Activated naive CD4-positive, alpha-beta T cell treated with anti-CD3 and anti-CD28 coated beads, Interleukin-2, amount 50 U/mL, for 72 hours (primary cell): ENCODE results near the gene SS18L1. TPM values are rescaled to one million over a fixed set of nuclear protein-coding genes. Genes with fewer than 3 reads are reported as not detected.

Source experiments
- ATAC-seq, 2 donors: fragments of 150-1000 bp; cut with Tn5 transposase; 2 replicates each; pipeline ENCODE4 v1.10.0; 2021; ENCODE audit warnings: mild to moderate bottlenecking in 2 of 2, moderate library complexity in 2 of 2
- DNase-seq, 2 donors: peaks; one replicate each; pipeline ENCODE4 v3.0.0; 2021 to 2022; ENCODE audit warnings: low spot score in 2 of 2
- H3K27ac Mint-ChIP-seq, 2 donors: one replicate each; pipeline ENCODE4 v1.8.0; 2022; ENCODE audit warnings: mild to moderate bottlenecking in 2 of 2, mixed read lengths in 2 of 2
- H3K36me3 Mint-ChIP-seq, 2 donors: one replicate each; pipeline ENCODE4 v1.8.0; 2022; ENCODE audit warnings: mixed read lengths in 2 of 2
- H3K9me3 Mint-ChIP-seq, 2 donors: one replicate each; pipeline ENCODE4 v1.8.0; 2022; ENCODE audit warnings: mixed read lengths in 2 of 2
- total RNA-seq, 2 donors: library from RNA; stranded (reverse); gene quantifications; one replicate each; pipeline ENCODE4 v1.2.3, GENCODE V29; 2022

SS18L1 gene
- total RNA-seq, 2 donors from 2014 or later = 21.7 to 52.4 TPM

DNA sequence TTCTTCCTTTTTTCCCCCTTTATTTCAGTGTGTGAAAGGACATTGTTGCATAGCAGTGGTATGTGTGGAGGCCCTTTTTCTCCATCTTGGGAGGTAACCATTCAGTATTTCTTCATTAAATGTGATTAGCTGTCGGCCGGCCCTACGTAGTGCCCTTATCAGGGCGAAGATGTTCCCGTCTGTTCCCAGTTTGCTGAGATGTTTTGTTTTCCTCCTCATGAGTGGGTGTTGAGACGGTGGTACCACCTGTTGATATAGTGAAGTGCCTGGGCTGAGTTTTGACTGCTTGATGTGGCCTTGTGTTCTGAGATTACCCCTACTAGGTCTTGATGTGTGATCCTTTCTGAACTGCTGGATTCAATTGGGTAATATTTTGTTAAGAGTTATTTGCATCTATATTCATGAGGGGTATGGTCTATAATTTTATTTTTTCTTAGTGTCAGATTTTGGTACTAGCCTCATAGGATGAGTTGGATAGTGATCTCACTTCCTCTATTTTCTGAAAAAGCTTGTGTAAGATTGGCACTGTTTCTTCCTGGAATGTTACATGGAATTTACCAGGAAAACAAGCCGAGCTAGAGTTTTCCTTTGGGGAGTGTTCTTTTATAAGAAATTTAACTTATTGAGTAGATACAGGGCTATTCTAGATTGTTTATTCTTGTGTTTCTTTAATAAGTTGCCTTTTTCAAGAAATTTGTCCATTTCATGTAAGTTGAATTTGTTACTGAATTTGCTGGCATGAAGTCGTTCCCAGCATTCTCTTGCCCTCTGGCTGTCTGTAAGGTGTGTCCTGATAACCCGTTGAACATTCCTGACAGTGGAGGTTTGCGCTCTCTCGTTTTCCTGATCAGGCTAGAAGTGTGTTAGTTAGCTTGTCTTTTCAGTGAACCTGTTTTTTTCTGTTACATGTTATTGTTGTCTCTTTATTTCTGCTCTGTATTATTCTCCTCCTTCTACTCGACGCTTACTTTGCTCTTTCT, 43.6 kb downstream of the SS18L1 start:
- no peaks in the 10 kb centered on the region for H3K9me3 Mint-ChIP-seq
- no peak for DNase-seq
- H3K36me3 Mint-ChIP-seq = peaks cover 2 to 5% of the 10 kb centered on the region in 2 donors
- ATAC-seq = no peak
- no peak overlapping the region for H3K27ac Mint-ChIP-seq

DNA sequence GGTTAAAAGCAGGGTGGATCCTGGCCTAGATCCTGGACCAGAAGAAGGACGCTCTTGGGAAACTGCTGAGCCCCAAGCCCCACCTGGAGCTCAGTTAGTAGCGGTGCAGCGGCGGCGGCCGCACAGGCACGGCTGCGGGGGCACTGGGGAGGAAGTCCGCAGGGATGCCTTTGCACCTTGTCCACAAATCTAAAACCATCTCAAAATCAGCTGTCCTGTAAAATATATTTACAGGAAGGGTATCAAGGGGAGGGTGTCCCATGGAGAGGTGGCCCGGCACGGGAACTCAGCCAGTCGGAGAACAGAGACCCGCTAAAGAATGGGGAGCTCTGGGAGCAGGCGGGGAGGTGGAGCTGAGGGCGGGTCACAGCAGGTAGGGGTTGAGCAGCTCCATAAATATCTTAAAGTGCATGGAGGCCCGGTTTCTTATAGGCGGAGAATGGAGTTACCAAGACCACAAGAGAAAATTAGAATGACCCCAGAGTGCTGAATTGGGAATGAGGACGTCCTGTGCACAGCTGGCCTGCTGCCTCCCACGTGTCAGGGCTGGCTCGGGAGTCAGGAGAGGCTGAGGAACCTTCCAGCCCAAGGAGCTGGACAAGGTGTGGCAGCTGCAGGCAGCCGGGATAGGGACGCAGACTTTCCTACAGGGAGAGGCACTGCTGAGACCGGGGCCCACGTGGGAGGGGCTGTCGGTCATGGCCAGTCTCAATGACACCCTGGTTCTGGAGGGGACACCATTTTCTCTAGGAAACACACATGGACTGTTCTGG, 47.3 kb downstream of the SS18L1 start:
- Mint-ChIP-seq H3K9me3 (no peaks in the 10 kb centered on the region), H3K36me3 (peaks cover 4 to 5% of the 10 kb centered on the region in 2 donors), H3K27ac (no peak overlapping the region)
- ATAC-seq = no peak
- no peak for DNase-seq

DNA sequence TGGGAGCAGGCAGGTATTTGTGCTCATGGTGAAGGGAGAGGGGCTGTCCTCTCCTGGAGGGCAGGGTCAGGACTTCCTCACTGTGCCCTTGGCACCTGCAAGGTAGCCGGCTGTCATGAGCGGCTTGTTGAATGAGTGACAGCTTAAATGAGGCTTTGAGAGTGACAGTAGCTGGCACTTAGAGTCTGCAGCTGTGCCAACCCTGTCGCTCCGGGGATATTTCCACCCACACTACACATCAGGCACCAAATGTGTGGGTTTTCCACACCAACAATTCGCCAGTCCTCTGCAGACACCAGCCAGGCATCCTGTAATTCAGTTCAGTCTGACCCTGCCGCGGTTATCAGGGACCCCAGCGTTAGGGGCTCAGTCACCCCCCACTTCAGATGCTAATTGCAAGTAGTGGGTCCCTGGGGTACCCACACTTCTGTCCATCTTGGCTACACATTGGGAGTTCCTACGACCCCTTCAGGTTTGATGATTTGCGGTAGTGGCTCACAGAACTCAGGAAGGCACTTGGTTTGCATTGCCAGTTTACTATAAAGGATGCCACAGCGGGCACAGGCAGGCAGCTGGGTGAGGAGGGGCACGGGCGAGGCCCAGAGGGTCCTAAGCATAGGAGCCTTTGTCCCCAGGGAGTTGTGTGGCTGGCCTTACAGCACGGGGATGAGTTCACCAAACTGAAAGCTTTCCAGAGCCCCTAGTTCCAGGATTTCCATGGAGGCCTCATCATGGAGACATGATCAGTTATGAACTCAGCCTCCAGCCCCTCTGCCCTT, 48.4 kb downstream of the SS18L1 start:
- Mint-ChIP-seq H3K27ac (no peak overlapping the region), H3K9me3 (no peaks in the 10 kb centered on the region), H3K36me3 (peaks cover 4 to 5% of the 10 kb centered on the region in 2 donors)
- DNase-seq (no peak), ATAC-seq (no peak)

DNA sequence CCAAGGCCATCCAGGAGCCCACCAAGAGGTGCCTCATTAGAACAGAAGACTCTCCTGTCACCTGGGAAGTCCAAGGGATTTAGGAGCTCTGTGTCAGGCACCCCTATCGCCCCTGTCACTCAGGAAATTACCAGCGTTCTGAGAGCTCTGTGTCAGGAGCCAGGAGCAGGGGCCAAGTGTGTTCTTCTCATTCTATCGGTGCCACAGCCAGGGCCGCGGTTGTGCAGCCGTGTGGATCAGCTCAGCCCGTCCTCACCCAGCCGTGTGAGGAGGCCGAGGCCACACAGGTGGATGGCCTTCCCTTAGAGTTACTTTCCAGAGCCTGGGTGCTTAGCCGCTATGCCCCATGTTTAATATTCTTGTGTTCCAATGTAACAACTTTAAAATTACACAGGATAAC, 49.1 kb downstream of the SS18L1 start:
- Mint-ChIP-seq H3K9me3 (no peaks in the 10 kb centered on the region), H3K36me3 (peaks cover 4 to 5% of the 10 kb centered on the region in 2 donors), H3K27ac (peak overlapping the region in 1 of 2 donors; percentile 69)
- DNase-seq (no peak), ATAC-seq (no peak)

GRCh38 chr20:62193079-62194025, 49.8 kb downstream of the SS18L1 start:
- Mint-ChIP-seq H3K36me3 (peaks cover 6 to 7% of the 10 kb centered on the region in 2 donors), H3K27ac (peak overlapping the region in 1 of 2 donors; percentile 69), H3K9me3 (no peaks in the 10 kb centered on the region)
- no peak for DNase-seq
- no peak for ATAC-seq

- ATAC-seq (no peak), DNase-seq (no peak)
- no peak overlapping the region for H3K27ac Mint-ChIP-seq
- H3K36me3 Mint-ChIP-seq = peaks cover 15 to 18% of the 10 kb centered on the region in 2 donors
- no peaks in the 10 kb centered on the region for H3K9me3 Mint-ChIP-seq
Observed at GRCh38 chr20:62195075-62195405, 51.5 kb downstream of the SS18L1 start.

DNA sequence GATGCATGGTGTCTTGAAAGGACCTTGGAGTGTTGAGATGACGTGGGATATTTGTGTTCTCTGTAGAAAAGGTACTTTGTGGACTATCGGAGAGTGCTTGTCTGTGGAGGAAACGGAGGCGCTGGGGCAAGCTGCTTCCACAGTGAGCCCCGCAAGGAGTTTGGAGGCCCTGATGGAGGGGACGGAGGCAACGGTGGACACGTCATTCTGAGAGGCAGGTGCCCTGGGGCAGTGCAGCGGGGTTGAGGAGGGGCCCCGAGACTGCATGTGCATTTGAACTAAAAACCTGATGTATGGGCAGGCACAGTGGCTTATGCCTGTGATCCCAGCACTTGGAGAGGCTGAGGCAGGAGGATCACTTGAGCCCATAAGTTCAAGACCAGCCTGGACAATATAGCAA, 52.2 kb downstream of the SS18L1 start:
- ATAC-seq = no peak
- H3K27ac Mint-ChIP-seq = no peak overlapping the region
- H3K36me3 Mint-ChIP-seq = peaks cover 15 to 18% of the 10 kb centered on the region in 2 donors
- no peaks in the 10 kb centered on the region for H3K9me3 Mint-ChIP-seq
- no peak for DNase-seq

DNA sequence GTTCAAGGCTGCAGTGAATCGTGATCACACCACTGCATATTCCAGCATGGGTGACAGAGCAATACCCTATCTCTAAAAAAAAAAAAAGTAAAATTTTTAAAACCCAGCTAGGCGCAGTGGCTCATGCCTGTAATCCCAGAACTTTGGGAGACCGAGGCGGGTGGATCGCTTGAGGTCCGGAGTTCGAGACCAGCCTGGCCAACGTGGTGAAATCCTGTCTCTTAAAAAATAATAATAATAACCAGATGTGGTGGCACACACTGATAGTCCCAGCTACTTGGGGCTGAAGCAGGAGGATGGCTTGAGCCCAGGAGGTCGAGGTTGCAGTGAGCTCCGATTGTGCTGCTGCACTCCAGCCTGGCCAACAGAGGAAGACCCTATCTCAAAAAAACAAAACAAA, 52.7 kb downstream of the SS18L1 start:
- Mint-ChIP-seq H3K36me3 (peaks cover 15 to 18% of the 10 kb centered on the region in 2 donors), H3K9me3 (no peaks in the 10 kb centered on the region), H3K27ac (no peak overlapping the region)
- DNase-seq (no peak), ATAC-seq (no peak)

- Mint-ChIP-seq H3K27ac (no peak overlapping the region), H3K36me3 (peaks cover 18 to 19% of the 10 kb centered on the region in 2 donors), H3K9me3 (no peaks in the 10 kb centered on the region)
- DNase-seq (no peak), ATAC-seq (no peak)
Observed at GRCh38 chr20:62197311-62197710, 53.7 kb downstream of the SS18L1 start.

- Mint-ChIP-seq H3K27ac (no peak overlapping the region), H3K9me3 (no peaks in the 10 kb centered on the region), H3K36me3 (peaks cover 18 to 19% of the 10 kb centered on the region in 2 donors)
- ATAC-seq (no peak), DNase-seq (no peak)
Observed at GRCh38 chr20:62197801-62198200, 54.2 kb downstream of the SS18L1 start.

GRCh38 chr20:62198496-62198895, 54.9 kb downstream of the SS18L1 start:
- DNase-seq (no peak), ATAC-seq (no peak)
- peaks cover 18 to 19% of the 10 kb centered on the region in 2 donors for H3K36me3 Mint-ChIP-seq
- no peaks in the 10 kb centered on the region for H3K9me3 Mint-ChIP-seq
- no peak overlapping the region for H3K27ac Mint-ChIP-seq

DNA sequence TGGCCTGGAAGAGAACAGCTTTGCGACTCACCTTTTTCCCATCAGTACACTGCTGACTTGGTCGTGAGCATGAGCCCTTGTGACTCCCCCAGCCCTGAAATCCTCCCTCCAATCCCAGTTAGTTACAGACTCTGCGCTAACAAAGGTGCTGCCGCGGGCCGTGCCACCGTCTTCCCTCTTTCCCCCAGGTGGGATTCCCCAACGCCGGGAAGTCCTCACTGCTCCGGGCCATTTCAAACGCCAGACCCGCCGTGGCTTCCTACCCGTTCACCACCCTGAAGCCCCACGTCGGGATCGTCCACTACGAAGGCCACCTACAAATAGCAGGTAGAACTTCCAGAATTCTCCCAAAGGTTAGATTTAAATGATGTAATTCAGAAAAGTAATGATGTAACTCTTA, 55.4 kb downstream of the SS18L1 start:
- Mint-ChIP-seq H3K9me3 (no peaks in the 10 kb centered on the region), H3K36me3 (peaks cover 18 to 19% of the 10 kb centered on the region in 2 donors), H3K27ac (peak overlapping the region in 1 of 2 donors; percentile 60)
- DNase-seq (no peak), ATAC-seq (no peak)

DNA sequence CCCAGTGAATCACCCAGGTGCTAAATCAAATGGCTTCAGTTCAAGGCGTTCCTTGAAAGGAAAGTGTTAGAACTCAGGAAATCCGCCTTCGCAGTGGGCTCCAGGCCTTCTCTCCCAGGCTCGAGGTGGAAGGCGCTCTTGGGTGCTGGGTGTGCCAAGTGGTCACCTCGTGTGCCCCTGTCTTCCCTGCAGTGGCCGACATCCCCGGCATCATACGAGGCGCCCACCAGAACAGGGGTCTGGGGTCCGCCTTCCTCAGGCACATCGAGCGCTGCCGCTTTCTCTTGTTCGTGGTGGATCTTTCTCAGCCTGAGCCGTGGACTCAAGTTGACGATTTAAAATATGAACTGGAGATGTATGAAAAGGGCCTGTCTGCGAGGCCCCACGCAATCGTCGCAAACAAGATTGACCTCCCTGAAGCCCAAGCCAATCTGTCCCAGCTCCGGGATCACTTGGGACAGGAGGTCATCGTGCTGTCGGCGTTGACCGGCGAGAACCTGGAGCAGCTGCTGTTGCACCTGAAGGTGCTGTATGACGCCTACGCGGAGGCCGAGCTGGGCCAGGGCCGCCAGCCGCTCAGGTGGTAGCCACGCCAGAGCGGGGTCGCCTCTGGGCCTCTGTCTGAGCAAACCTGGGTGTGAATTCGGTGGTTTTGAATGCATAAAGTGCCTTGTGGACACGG, 57.1 kb downstream of the SS18L1 start:
- Mint-ChIP-seq H3K36me3 (peaks cover 16 to 18% of the 10 kb centered on the region in 2 donors), H3K27ac (no peak overlapping the region), H3K9me3 (no peaks in the 10 kb centered on the region)
- ATAC-seq (no peak), DNase-seq (no peak)

GRCh38 chr20:62201173-62202082, 57.9 kb downstream of the SS18L1 start:
- Mint-ChIP-seq H3K36me3 (peaks cover 15 to 18% of the 10 kb centered on the region in 2 donors), H3K27ac (peak overlapping the region in 1 of 2 donors; percentile 82), H3K9me3 (no peaks in the 10 kb centered on the region)
- ATAC-seq (no peak), DNase-seq (no peak)
